ENCODE data around the gene KCND3.

The KCND3 gene

DNA sequence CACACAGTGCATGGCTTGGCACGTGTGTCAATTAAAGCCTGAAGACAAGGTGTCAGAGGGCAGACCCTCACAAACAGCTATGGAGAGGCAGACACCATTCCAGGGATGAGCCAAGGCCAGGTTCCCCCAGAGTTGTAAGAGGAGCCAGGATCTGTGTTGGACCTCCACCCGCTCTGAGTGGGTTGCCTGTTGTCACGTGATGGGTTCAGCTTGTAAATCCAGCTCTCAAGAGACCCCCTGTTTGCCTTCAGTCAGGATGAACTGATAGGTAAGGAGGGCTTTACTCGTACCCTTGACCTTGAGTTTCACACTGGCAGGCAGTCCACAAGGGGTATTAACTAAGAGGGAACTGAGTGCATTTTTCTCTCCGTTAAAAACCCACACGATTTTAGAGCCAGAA lies 27.7 kb upstream of the KCND3 start:
- H4K20me1 ChIP-seq (ENCODE audit: insufficient read depth, low read length), result no peaks in the 10 kb centered on the region
- H3K4me1 ChIP-seq (ENCODE audit: low read length), result peaks cover 12% of the 10 kb centered on the region
- no peak overlapping the region for H3K9ac ChIP-seq (ENCODE audit: low read length)
- no peak overlapping the region for H3K4me3 ChIP-seq (ENCODE audit: low read length)
- no peaks in the 10 kb centered on the region for H3K79me2 ChIP-seq (ENCODE audit: low read length)
- no peak overlapping the region for H3K4me2 ChIP-seq (ENCODE audit: low read length)
- no peak overlapping the region for H2AFZ ChIP-seq (ENCODE audit: low read depth, low read length)
- H3K9me3 ChIP-seq (ENCODE audit: insufficient read depth, low read length), result no peaks in the 10 kb centered on the region
- TF ChIP-seq EZH2phosphoT487 (IDR thresholded peaks at IDR 0.05; ENCODE audit: low read depth), result no peak
- TF ChIP-seq, protein P1, sequence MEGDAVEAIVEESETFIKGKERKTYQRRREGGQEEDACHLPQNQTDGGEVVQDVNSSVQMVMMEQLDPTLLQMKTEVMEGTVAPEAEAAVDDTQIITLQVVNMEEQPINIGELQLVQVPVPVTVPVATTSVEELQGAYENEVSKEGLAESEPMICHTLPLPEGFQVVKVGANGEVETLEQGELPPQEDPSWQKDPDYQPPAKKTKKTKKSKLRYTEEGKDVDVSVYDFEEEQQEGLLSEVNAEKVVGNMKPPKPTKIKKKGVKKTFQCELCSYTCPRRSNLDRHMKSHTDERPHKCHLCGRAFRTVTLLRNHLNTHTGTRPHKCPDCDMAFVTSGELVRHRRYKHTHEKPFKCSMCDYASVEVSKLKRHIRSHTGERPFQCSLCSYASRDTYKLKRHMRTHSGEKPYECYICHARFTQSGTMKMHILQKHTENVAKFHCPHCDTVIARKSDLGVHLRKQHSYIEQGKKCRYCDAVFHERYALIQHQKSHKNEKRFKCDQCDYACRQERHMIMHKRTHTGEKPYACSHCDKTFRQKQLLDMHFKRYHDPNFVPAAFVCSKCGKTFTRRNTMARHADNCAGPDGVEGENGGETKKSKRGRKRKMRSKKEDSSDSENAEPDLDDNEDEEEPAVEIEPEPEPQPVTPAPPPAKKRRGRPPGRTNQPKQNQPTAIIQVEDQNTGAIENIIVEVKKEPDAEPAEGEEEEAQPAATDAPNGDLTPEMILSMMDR (IDR thresholded peaks at IDR 0.05; ENCODE audit: low read depth, low read length), result no peak
- no peak overlapping the region for H3K27ac ChIP-seq (ENCODE audit: low read length)
- H3K27me3 ChIP-seq (ENCODE audit: low read depth, low read length), result peaks cover 8% of the 10 kb centered on the region; the same call in 1 of the 2 replicates
- no peaks in the 10 kb centered on the region for H3K36me3 ChIP-seq (replicated peaks; ENCODE audit: low read depth, low read length)

DNA sequence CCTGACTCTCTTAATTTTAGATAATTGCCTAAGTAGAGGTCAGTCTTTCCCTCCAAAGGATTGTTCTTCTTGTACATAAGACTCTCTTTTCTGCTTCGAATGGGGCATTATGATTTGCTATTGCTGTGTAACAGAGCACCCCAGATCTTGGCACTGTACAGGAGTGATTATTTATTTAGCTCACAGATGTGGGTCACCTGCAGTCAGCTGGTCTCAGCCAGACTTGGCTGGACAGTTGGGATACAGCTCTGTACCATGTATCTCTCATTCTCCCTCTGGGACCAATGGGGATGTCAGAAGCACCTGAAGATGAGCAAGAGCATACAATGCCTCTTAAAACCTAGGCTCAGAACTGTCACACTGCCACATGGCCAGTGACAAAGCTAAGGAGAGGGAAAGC lies 23.4 kb upstream of the KCND3 start:
- Histone ChIP-seq H3K27ac (ENCODE audit: low read length) (no peak overlapping the region), H3K27me3 (ENCODE audit: low read depth, low read length) (peaks cover 8% of the 10 kb centered on the region; the same call in 1 of the 2 replicates), H3K4me3 (ENCODE audit: low read length) (no peak overlapping the region), H2AFZ (ENCODE audit: low read depth, low read length) (no peak overlapping the region), H3K4me2 (ENCODE audit: low read length) (no peak overlapping the region), H3K4me1 (ENCODE audit: low read length) (no peaks in the 10 kb centered on the region), H4K20me1 (ENCODE audit: insufficient read depth, low read length) (no peaks in the 10 kb centered on the region), H3K79me2 (ENCODE audit: low read length) (no peaks in the 10 kb centered on the region), H3K9me3 (ENCODE audit: insufficient read depth, low read length) (no peaks in the 10 kb centered on the region), H3K36me3 (replicated peaks; ENCODE audit: low read depth, low read length) (no peaks in the 10 kb centered on the region), H3K9ac (ENCODE audit: low read length) (no peak overlapping the region)
- TF ChIP-seq EZH2phosphoT487 (IDR thresholded peaks at IDR 0.05; ENCODE audit: low read depth), result no peak
- TF ChIP-seq, protein P1 (IDR thresholded peaks at IDR 0.05; ENCODE audit: low read depth, low read length), result no peak

DNA sequence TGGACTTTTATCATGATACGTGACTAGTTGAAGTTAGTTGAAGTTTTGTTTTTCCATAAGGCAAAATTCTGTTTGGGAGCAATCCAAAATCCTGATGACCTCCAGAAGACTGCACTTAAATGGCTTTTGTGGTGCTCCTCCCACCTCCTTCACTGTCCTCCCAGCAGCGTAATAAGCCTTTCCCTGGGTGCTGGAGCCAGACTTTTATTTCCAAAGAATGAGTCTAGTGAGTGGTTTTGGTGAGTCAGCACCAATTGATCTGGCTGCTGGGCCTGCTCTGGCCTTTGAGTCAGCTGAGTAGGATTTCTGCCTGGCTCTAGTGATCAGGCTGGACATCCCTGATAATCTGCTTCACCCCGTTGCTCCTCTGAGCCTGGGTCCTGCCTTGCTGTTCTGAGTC lies 21.7 kb upstream of the KCND3 start:
- Histone ChIP-seq H3K27me3 (ENCODE audit: low read depth, low read length) (peaks cover 8% of the 10 kb centered on the region; the same call in 1 of the 2 replicates), H3K4me2 (ENCODE audit: low read length) (no peak overlapping the region), H3K27ac (ENCODE audit: low read length) (no peak overlapping the region), H3K9me3 (ENCODE audit: insufficient read depth, low read length) (no peaks in the 10 kb centered on the region), H4K20me1 (ENCODE audit: insufficient read depth, low read length) (no peaks in the 10 kb centered on the region), H3K36me3 (replicated peaks; ENCODE audit: low read depth, low read length) (no peaks in the 10 kb centered on the region), H3K4me3 (ENCODE audit: low read length) (no peak overlapping the region), H2AFZ (ENCODE audit: low read depth, low read length) (no peak overlapping the region), H3K79me2 (ENCODE audit: low read length) (no peaks in the 10 kb centered on the region), H3K9ac (ENCODE audit: low read length) (no peak overlapping the region), H3K4me1 (ENCODE audit: low read length) (no peaks in the 10 kb centered on the region)
- TF ChIP-seq EZH2phosphoT487 (IDR thresholded peaks at IDR 0.05; ENCODE audit: low read depth), result no peak
- TF ChIP-seq, protein P1 (IDR thresholded peaks at IDR 0.05; ENCODE audit: low read depth, low read length), result no peak

DNA sequence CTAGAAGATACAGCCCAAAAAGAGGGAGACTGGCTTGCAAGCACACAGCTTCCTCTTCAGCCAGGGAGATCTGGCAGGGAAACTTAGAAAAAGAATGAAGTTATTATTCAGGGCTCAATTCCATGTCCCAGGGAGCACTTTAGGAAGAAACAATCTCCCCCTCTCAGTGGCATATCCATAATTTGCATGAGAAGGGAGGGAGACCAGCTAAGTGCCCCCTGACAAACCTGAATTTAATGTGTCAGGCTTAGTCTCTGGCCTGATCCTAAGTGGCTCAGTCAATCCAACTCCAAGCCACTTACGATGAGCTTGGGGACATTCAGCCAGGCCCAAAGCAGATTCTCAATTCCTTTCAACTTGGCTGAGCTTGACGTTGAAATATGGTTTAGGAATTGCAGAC lies 17.7 kb upstream of the KCND3 start:
- TF ChIP-seq, protein P1 (IDR thresholded peaks at IDR 0.05; ENCODE audit: low read depth, low read length), result no peak
- TF ChIP-seq EZH2phosphoT487 (IDR thresholded peaks at IDR 0.05; ENCODE audit: low read depth), result no peak
- Histone ChIP-seq H3K79me2 (ENCODE audit: low read length) (no peaks in the 10 kb centered on the region), H4K20me1 (ENCODE audit: insufficient read depth, low read length) (no peaks in the 10 kb centered on the region), H3K9ac (ENCODE audit: low read length) (no peak overlapping the region), H3K4me2 (ENCODE audit: low read length) (no peak overlapping the region), H3K9me3 (ENCODE audit: insufficient read depth, low read length) (no peaks in the 10 kb centered on the region), H2AFZ (ENCODE audit: low read depth, low read length) (no peak overlapping the region), H3K27me3 (ENCODE audit: low read depth, low read length) (no peaks in the 10 kb centered on the region), H3K27ac (ENCODE audit: low read length) (no peak overlapping the region), H3K4me3 (ENCODE audit: low read length) (no peak overlapping the region), H3K4me1 (ENCODE audit: low read length) (peaks cover 9% of the 10 kb centered on the region), H3K36me3 (replicated peaks; ENCODE audit: low read depth, low read length) (no peaks in the 10 kb centered on the region)
